ENCODE measurements around the gene CYLD.

DNA sequence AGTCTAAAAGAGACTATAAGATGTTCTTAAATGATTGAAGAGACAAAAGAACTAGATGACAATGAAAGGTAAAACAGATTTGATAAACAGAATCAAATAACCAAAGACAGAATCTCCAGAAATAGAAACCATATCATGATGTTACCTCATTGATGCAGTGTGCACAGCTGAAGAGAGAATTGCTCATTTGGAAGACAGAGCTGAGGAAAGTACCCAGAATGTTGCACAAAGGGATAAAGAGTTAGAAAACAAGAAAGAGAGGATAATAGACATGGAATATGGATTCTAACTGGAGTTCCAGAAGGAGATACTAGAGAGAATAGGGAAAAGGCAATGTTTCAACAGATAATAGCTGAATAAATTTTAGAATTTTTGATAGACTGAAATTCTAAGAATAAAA is 47.9 kb downstream of the CYLD start:
- TF ChIP-seq, protein P1, sequence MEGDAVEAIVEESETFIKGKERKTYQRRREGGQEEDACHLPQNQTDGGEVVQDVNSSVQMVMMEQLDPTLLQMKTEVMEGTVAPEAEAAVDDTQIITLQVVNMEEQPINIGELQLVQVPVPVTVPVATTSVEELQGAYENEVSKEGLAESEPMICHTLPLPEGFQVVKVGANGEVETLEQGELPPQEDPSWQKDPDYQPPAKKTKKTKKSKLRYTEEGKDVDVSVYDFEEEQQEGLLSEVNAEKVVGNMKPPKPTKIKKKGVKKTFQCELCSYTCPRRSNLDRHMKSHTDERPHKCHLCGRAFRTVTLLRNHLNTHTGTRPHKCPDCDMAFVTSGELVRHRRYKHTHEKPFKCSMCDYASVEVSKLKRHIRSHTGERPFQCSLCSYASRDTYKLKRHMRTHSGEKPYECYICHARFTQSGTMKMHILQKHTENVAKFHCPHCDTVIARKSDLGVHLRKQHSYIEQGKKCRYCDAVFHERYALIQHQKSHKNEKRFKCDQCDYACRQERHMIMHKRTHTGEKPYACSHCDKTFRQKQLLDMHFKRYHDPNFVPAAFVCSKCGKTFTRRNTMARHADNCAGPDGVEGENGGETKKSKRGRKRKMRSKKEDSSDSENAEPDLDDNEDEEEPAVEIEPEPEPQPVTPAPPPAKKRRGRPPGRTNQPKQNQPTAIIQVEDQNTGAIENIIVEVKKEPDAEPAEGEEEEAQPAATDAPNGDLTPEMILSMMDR (IDR thresholded peaks at IDR 0.05; ENCODE audit: low read length), result no peak
- no peak for TF ChIP-seq EZH2 (IDR thresholded peaks at IDR 0.05; ENCODE audit: borderline replicate concordance, low read length)
